OCI-LY1 (cell line): ENCODE measurements around the gene DBNL.
A peak's percentile ranks its signal among the peaks of the same experiment; 100 is the strongest.
"Not testable (repeated sequence)": the region's sequence is repeated elsewhere in the genome, so short reads cannot be mapped to it uniquely, and the experiment has no call there.

Experiments used
- H2AFZ ChIP-seq: fragments of 200-600 bp; sonication (generic), shearing (Covaris generic); 2 replicates; pipeline ENCODE4 v1.6.0; 2014; ENCODE audit warnings: antibody characterized with exemption, mild to moderate bottlenecking, low read length
- H3F3A ChIP-seq: fragments of 200-600 bp; sonication (generic), shearing (Covaris generic); 2 replicates; pipeline ENCODE4 v1.6.0; 2014; ENCODE audit warnings: mild to moderate bottlenecking, antibody characterized with exemption, low read length, moderate library complexity; ENCODE audit not compliant: insufficient read depth
- H3K27ac ChIP-seq: fragments of 200-600 bp; sonication (generic); 2 replicates; pipeline ENCODE4 v1.5.1; 2014; ENCODE audit warnings: low read length, mixed run types, mild to moderate bottlenecking, low read depth; ENCODE audit not compliant: poor library complexity, severe bottlenecking
- H3K27me3 ChIP-seq: fragments of 200-600 bp; sonication (generic); 2 replicates; pipeline ENCODE4 v1.6.0; 2014; ENCODE audit warnings: antibody characterized with exemption, mild to moderate bottlenecking, low read length, moderate library complexity; ENCODE audit not compliant: insufficient read depth
- H3K36me3 ChIP-seq: fragments of 200-600 bp; sonication (generic); 2 replicates; pipeline ENCODE4 v1.6.1; 2014; ENCODE audit warnings: mild to moderate bottlenecking, antibody characterized with exemption, low read length, moderate library complexity, mixed read lengths; ENCODE audit not compliant: insufficient read depth
- H3K4me1 ChIP-seq: fragments of 200-600 bp; sonication (generic); 2 replicates; pipeline ENCODE4 v1.5.1; 2014; ENCODE audit warnings: mild to moderate bottlenecking, low read length, moderate library complexity; ENCODE audit not compliant: insufficient read depth, severe bottlenecking
- H3K4me2 ChIP-seq: fragments of 200-600 bp; sonication (generic), shearing (Covaris generic); 2 replicates; pipeline ENCODE4 v1.6.1; 2014; ENCODE audit warnings: low read length
- H3K4me3 ChIP-seq: fragments of 200-600 bp; sonication (generic); 2 replicates; pipeline ENCODE4 v1.5.1; 2014; ENCODE audit warnings: low read length, low read depth, mild to moderate bottlenecking, mixed read lengths; ENCODE audit not compliant: poor library complexity, severe bottlenecking
- H3K79me2 ChIP-seq: fragments of 200-600 bp; shearing (Covaris generic); 2 replicates; pipeline ENCODE4 v1.6.1; 2016; ENCODE audit warnings: mixed run types, low read length, mixed read lengths; ENCODE audit not compliant: insufficient read depth
- H3K9ac ChIP-seq: fragments of 200-600 bp; sonication (generic), shearing (Covaris generic); 2 replicates; pipeline ENCODE4 v1.6.1; 2014; ENCODE audit warnings: mild to moderate bottlenecking, low read length, mixed read lengths
- H3K9me2 ChIP-seq: fragments of 200-600 bp; sonication (generic), shearing (Covaris generic); 2 replicates; pipeline ENCODE4 v1.6.1; 2014; ENCODE audit warnings: low read depth, mild to moderate bottlenecking, low read length, mixed read lengths
- H3K9me3 ChIP-seq: fragments of 200-600 bp; shearing (Covaris generic); 2 replicates; pipeline ENCODE4 v1.6.1; 2014; ENCODE audit warnings: low read length, mixed read lengths
- H4K20me1 ChIP-seq: fragments of 200-600 bp; sonication (generic), shearing (Covaris generic); 2 replicates; pipeline ENCODE4 v1.6.0; 2016; ENCODE audit warnings: mild to moderate bottlenecking, low read length; ENCODE audit not compliant: insufficient read depth

Gene DBNL

DNA sequence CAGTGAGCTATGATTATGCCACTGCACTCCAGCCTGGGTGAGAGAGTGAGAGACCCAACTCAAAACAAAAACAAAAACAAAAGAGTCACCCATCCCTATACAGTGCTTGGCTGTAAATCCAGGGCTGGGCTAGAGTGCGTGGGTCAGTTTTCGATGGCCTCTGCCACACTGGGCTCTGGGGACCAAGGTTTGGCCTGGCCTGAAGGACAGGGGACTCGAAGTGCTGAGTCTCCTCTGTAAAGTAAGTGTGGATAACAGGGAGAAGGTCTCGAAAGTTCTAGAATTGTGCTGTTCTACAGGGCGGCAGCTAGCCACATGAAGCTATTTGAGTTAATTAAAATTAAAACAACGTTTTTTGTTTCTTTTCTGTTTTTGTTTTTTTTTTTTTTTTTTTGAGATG is 12.5 kb upstream of the DBNL start:
- not testable (repeated sequence) for H3K79me2 ChIP-seq, H3K36me3 ChIP-seq, H3K9me3 ChIP-seq, H3K27ac ChIP-seq, H3K4me1 ChIP-seq, H3K27me3 ChIP-seq, H3K9me2 ChIP-seq, H3K9ac ChIP-seq, H2AFZ ChIP-seq, H4K20me1 ChIP-seq, H3K4me2 ChIP-seq, H3K4me3 ChIP-seq, H3F3A ChIP-seq

DNA sequence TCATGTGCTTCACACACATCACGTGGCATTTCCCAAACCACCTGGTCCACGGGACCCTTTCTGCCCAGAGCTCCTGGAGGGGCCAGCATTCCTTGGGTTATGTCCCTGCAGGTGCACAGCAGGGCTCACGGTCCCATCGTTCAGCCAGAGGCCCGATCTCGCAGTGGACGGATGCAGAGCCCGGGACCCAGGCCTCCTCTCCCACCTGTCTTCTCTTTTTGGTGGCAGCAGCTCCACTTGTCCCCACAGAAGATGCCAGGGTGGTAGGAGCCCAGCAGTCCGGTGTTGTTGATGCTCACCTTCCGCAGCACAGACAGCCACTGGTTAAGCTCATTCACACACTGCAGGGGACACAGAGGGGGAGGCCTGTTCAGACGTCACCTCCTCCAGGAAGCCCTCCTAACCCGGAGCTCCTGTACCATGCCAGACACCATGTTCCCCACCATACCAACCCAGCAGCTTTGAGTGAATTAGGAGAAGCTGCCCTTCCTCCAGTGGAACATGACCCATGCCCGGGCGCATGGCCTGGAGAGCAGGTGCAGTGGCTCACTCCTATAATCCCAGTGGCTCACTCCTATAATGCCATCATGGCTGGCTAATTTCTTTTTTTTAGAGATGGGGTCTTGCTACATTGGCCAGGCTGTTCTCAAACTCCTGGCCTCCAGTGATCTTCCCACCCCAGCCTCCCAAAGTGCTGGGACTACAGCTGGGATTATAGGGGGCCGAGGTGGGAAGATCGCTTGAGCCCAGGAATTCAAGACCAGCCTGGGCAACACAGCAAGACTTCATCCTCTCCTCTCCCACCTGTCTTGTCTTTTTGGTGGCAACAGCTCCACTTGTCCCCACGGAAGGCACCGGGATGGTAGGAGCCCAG is 10.3 kb upstream of the DBNL start:
- H3K4me3 ChIP-seq, H3K36me3 ChIP-seq, H3F3A ChIP-seq, H3K79me2 ChIP-seq, H3K27ac ChIP-seq, H3K9me2 ChIP-seq, H3K4me1 ChIP-seq, H2AFZ ChIP-seq, H3K4me2 ChIP-seq, H3K27me3 ChIP-seq, H3K9me3 ChIP-seq, H3K9ac ChIP-seq, H4K20me1 ChIP-seq: not testable (repeated sequence)

DNA sequence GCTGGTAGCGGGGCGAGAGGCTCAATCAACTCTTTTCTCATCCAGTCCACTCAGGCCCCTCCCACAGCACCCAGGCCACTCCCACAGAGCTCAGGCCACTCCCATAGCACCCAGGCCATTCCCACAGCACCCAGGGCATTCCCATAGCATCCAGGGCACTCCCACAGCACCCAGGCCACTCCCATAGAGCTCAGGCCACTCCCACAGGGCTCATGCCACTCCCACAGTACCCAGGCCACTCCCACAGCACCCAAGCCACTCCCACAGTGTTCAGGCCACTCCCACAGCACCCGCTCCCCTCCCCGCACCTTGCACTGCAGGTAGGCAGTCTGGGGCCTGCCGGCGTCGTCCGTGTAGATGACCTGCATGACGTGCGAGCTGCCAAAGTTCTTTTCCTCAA is 8.1 kb upstream of the DBNL start:
- H3K79me2 ChIP-seq, H4K20me1 ChIP-seq, H3K4me1 ChIP-seq, H3K9me3 ChIP-seq, H3F3A ChIP-seq, H3K9me2 ChIP-seq, H3K27ac ChIP-seq, H3K9ac ChIP-seq, H3K4me3 ChIP-seq, H3K4me2 ChIP-seq, H2AFZ ChIP-seq, H3K36me3 ChIP-seq, H3K27me3 ChIP-seq: not testable (repeated sequence)

DNA sequence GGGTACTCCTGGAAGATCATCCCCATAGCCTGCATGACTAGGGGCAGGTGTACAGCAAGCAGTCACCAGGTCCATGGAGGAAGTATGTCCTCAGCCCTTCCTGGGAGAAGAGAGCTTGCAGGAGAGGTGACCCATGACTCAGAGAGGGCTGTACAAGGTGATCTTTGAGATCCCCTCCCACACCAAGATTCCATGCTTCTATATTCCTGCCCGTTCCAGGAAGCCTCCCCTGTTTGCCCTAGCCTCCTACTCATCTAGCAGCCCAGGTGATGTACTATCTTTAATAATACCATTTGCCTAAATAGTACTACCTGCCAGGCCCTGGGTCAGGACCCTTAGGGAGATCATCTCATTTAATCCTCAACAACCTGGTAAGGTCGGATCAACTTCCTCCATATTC is 6.6 kb upstream of the DBNL start:
- H3K79me2 ChIP-seq, H3K9me2 ChIP-seq, H3K27ac ChIP-seq, H3K9ac ChIP-seq, H3K36me3 ChIP-seq, H2AFZ ChIP-seq, H4K20me1 ChIP-seq, H3K4me2 ChIP-seq, H3K4me3 ChIP-seq, H3K27me3 ChIP-seq, H3F3A ChIP-seq, H3K4me1 ChIP-seq, H3K9me3 ChIP-seq: not testable (repeated sequence)

DNA sequence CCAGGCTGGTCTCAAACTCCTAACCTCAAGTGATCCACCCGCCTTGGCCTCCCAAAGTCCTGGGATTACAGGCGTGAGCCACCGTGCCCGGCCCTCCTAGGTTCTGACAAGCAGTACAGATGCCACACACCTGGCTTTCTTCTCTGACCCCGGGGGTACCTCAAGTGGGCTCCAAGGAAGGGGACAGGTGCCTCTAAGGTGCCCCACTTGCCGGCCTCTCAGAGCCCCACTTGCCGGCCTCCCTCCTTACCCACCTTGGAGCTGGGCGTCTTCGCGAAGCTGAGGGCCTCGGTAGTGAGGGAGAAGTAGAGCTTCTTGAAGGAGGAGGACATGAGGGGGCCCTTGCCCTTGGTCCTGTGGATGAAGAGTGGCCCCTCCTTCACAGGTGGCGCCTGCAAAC is 5.9 kb upstream of the DBNL start:
- not testable (repeated sequence) for H3K79me2 ChIP-seq, H3K4me1 ChIP-seq, H3K9me3 ChIP-seq, H3K4me2 ChIP-seq, H3K4me3 ChIP-seq, H3K27ac ChIP-seq, H3K27me3 ChIP-seq, H3K36me3 ChIP-seq, H4K20me1 ChIP-seq, H3K9ac ChIP-seq, H3F3A ChIP-seq, H2AFZ ChIP-seq, H3K9me2 ChIP-seq

DNA sequence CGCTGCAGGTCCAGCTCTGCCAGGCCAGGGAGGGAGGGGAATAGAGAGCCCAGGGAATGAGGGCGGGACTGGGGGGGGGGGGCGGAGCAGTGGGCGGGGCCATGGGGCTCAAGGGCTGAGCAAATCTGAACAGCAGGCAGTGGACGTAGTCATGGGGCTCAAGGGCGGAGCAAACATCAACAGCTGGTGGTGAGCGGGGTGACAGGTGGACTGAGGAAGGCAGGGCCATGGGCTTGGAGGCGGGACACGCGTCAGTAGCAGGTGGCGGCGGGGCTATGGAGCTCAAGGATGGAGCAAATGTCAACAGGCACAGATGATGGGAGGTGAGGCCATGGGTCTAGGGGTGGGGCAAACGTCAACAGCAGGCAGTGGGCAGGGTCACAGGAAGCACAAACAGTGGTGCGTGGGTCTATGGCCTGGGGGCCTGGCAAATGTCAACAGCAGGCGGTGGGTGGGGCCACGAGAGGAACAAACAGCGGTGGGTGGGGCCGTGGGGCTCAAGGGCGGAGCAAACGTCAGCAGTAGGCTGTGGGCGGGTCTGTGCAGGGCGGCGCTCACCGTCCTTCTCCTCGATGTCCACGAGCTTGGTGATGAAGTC is 5.4 kb upstream of the DBNL start:
- not testable (repeated sequence) for H3K9me2 ChIP-seq, H3K4me3 ChIP-seq, H2AFZ ChIP-seq, H4K20me1 ChIP-seq, H3K79me2 ChIP-seq, H3K27me3 ChIP-seq, H3K27ac ChIP-seq, H3K9me3 ChIP-seq, H3K9ac ChIP-seq, H3F3A ChIP-seq, H3K36me3 ChIP-seq
- peak overlapping the region; percentile 5; the same call in 1 of the 2 replicates for H3K4me2 ChIP-seq
- peaks cover 14% of the 10 kb centered on the region for H3K4me1 ChIP-seq

DNA sequence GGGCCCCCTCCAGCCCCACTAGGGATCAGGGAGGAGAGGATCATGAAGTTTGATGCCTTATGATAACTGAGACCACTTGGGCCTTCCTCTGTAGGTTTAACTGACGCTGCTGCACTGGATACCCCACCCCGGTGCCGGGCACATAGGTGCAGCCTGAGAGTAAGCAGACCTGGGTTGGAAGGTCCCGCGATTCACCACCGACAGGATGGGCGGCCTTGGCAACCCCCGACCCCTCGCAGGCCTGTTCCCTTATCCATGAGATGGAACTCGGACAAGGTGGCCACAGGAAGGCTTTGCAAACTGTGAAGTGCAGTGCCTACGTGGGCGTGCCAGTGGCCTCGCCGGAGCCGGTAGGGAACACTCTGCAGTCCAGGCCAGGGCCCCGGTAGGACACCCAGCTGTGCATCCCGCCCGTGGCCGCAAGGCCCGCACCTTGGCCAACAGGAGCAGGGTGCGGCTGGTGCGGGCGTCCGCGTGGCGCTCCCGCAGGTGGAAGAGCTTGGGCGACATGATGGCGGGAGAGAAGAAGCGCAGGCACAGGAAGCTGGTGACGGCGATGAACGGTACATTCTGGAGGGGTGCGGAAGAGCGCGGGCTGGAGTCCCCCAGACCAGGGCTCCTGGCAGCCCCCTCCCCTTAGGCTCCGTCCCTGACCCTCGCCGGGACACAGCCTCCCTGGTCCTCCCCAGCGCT is 4.6 kb upstream of the DBNL start:
- H4K20me1 ChIP-seq, H3K27ac ChIP-seq, H3K36me3 ChIP-seq, H3F3A ChIP-seq, H2AFZ ChIP-seq, H3K9me2 ChIP-seq, H3K9me3 ChIP-seq, H3K79me2 ChIP-seq, H3K27me3 ChIP-seq: not testable (repeated sequence)
- Histone ChIP-seq H3K4me3 (peak overlapping the region; percentile 58), H3K4me1 (peaks cover 16% of the 10 kb centered on the region), H3K9ac (peak overlapping the region; percentile 60; the same call in 1 of the 2 replicates), H3K4me2 (peak overlapping the region; percentile 74; the same call in 1 of the 2 replicates)
